ENCODE results near the gene CHMP4A. TPM values are rescaled to one million over a fixed set of nuclear protein-coding genes. Genes with fewer than 3 reads are reported as not detected.

CHMP4A gene
- polyA plus RNA-seq, 1 experiment, result 36.3 TPM

- TF ChIP-seq CTCF (IDR thresholded peaks at IDR 0.05; ENCODE audit: insufficient read depth, low read depth, low read length), result no peak
- no peaks in the 10 kb centered on the region for H3K27me3 ChIP-seq (ENCODE audit: control insufficient read depth, insufficient read depth, low read length)
- no peak overlapping the region for H3K4me3 ChIP-seq (ENCODE audit: low read depth, low read length)
- CTCF ChIA-PET, result interaction anchor here (0.6 to 2.0 kb wide), 8 partner anchors 10 to 94 kb away, joined by 3 to 7 read pairs (median 4); partner anchors contain the start of genes CIDEB and IRF9
- POLR2A ChIA-PET, result interaction anchor here (0.5 kb wide), 1 partner anchor 202 kb away, joined by 3 read pairs; no protein-coding TSS in a partner anchor
- H3K36me3 ChIP-seq (ENCODE audit: control insufficient read depth, insufficient read depth, low read length), result peaks cover 25% of the 10 kb centered on the region
- no peak for DNase-seq (ENCODE audit: low read depth)
Measured at GRCh38 chr14:24236689-24237462, 23.6 kb upstream of the CHMP4A start.

GRCh38 chr14:24235804-24236688 is 22.8 kb upstream of the CHMP4A start:
- no peak for TF ChIP-seq CTCF (IDR thresholded peaks at IDR 0.05; ENCODE audit: insufficient read depth, low read depth, low read length)
- ChIA-PET CTCF (interaction anchor here (0.6 to 2.0 kb wide), 6 partner anchors 14 to 75 kb away, joined by 3 to 9 read pairs (median 4); partner anchors contain the start of genes CIDEB and IRF9), POLR2A (no interaction called here)
- no peak for DNase-seq (ENCODE audit: low read depth)
- H3K36me3 ChIP-seq (ENCODE audit: control insufficient read depth, insufficient read depth, low read length), result peaks cover 24% of the 10 kb centered on the region
- no peak overlapping the region for H3K4me3 ChIP-seq (ENCODE audit: low read depth, low read length)
- H3K27me3 ChIP-seq (ENCODE audit: control insufficient read depth, insufficient read depth, low read length), result no peaks in the 10 kb centered on the region

- CTCF ChIA-PET, result interaction anchor here (0.8 to 2.0 kb wide), 7 partner anchors 8 to 74 kb away, joined by 3 to 15 read pairs (median 7); partner anchors contain the start of genes CIDEB, IRF9 and TINF2
- POLR2A ChIA-PET, result no interaction called here
- peaks cover 10% of the 10 kb centered on the region for H3K36me3 ChIP-seq (ENCODE audit: control insufficient read depth, insufficient read depth, low read length)
Measured at GRCh38 chr14:24234095-24235005, 21.1 kb upstream of the CHMP4A start.

GRCh38 chr14:24233538-24233866 is 20.2 kb upstream of the CHMP4A start:
- DNase-seq (ENCODE audit: low read depth), result no peak
- Histone ChIP-seq H3K4me3 (ENCODE audit: low read depth, low read length) (peak overlapping the region; percentile 62), H3K27me3 (ENCODE audit: control insufficient read depth, insufficient read depth, low read length) (no peaks in the 10 kb centered on the region), H3K36me3 (ENCODE audit: control insufficient read depth, insufficient read depth, low read length) (peaks cover 8% of the 10 kb centered on the region; the same call in 1 of the 2 replicates)
- ChIA-PET CTCF (interaction anchor here (1.1 to 1.6 kb wide), 2 partner anchors 9 to 17 kb away, joined by 4 to 15 read pairs; partner anchors contain the start of gene TINF2), POLR2A (no interaction called here)
- TF ChIP-seq CTCF (IDR thresholded peaks at IDR 0.05; ENCODE audit: insufficient read depth, low read depth, low read length), result no peak

More at GRCh38 chr14:24234095-24235005, 21.1 kb upstream of the CHMP4A start:
- no peak for DNase-seq (ENCODE audit: low read depth)
- no peak overlapping the region for H3K4me3 ChIP-seq (ENCODE audit: low read depth, low read length)
- no peak for TF ChIP-seq CTCF (IDR thresholded peaks at IDR 0.05; ENCODE audit: insufficient read depth, low read depth, low read length)
- no peaks in the 10 kb centered on the region for H3K27me3 ChIP-seq (ENCODE audit: control insufficient read depth, insufficient read depth, low read length)

Measured in BJ (cell line).